GM21381 (cell line): ENCODE measurements around the gene FXYD5.

Experiments used
- ATAC-seq: cut with Tn5 transposase; IDR thresholded peaks from one replicate; pipeline ENCODE4 v1.9.1; 2021; ENCODE audit warnings: mild to moderate bottlenecking, moderate library complexity; ENCODE audit not compliant: unreplicated experiment

The FXYD5 gene

DNA sequence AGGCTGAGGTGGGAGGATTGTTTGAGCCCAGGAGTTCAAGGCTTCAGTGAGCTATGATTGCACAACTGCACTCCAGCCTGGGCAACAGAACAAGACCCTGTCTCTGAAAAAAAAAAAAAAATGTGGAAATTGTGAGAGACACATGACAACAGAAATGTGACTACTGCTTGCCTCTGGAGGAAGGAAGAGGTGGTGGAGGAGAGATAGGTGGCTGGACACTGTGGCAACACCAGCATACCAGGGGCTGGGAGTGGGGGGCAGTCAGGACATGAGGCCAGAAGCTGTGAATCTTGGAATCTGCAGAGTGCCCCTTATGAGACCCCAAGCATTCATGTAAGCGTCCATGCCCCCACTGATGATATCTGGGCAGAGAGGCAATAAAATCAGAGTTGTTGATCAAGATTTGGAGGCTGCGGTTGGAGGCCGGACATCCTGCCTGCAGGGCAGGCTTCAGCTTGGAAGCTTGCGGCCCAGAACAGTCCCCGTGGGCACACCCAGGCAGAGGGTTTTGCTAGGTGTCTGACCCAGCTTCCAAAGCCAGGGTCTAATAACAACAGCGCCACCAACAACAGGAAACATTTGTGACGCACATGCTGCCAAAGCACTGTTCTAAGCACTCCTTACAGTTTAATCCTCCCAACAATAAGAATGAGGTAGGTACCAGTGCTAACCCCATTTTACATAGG lies 57.2 kb downstream of the FXYD5 start:
- ATAC-seq, result no peak

GRCh38 chr19:35212241-35212640 lies 57.7 kb downstream of the FXYD5 start:
- ATAC-seq, result no peak

GRCh38 chr19:35213663-35214632 lies 59.4 kb downstream of the FXYD5 start:
- ATAC-seq, result peak; percentile 70

GRCh38 chr19:35214766-35215422 lies 60.4 kb downstream of the FXYD5 start:
- ATAC-seq, result no peak

DNA sequence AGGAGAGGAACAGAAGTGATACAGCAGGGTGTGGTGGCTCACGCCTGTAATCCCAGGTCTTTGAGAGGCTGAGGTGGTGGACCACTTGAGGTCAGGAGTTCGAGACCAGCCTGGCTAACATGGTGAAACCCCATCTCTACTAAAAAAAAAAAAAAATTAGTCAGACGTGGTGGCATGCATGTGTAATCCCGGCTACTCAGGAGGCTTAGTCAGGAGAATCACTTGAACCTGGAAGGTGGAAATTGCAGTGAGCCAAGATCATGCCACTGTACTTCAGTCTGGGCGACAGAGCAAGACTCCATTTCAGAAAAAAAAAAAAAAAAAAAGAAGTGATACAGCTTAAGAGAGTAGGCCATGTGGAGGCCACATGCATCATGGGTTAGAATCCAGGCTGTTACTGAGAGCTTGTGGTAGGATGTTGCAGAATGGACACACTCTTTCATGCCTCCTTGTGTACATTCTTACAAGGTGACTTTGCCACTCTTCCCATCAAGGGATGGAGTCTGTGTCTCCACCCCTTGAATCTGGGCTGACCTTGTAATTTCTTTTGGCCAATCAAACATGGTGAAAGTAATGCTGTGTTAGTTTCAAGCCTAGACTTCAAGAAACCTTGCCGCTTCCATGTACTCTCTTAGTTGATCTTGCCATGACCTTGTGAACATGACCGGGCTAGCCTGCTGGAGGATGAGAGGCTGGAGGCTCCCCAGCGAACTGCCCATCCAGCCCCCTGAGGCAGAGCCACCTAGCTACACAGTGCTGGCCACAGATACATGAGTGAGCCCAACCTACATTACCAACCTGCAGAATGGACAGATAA lies 61.7 kb downstream of the FXYD5 start:
- no peak for ATAC-seq

- no peak for ATAC-seq
Observed at GRCh38 chr19:35216833-35217648, 62.5 kb downstream of the FXYD5 start.

DNA sequence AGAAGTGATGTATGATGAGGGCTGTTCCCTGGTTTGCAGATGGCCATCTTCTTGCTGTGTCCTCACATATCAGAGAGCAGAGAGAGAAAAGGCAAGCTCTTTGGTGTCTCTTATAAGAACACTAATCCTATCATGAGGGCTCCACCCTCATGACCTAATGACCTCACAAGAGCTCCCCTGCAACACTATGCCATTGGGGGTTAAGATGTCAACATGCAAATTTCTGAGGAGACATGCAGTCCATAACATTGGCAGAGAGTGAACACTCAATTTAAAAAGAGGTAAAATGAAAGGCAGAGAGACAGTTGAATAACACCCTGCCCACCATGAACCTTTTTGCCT lies 63.1 kb downstream of the FXYD5 start:
- no peak for ATAC-seq

GRCh38 chr19:35219008-35219407 lies 64.5 kb downstream of the FXYD5 start:
- no peak for ATAC-seq
